ENCODE data around the gene ADAMTS9. TPM values are rescaled to one million over a fixed set of nuclear protein-coding genes. Genes with fewer than 3 reads are reported as not detected.

The ADAMTS9 gene
- total RNA-seq, 2 experiments from 2014 or later: not detected

DNA sequence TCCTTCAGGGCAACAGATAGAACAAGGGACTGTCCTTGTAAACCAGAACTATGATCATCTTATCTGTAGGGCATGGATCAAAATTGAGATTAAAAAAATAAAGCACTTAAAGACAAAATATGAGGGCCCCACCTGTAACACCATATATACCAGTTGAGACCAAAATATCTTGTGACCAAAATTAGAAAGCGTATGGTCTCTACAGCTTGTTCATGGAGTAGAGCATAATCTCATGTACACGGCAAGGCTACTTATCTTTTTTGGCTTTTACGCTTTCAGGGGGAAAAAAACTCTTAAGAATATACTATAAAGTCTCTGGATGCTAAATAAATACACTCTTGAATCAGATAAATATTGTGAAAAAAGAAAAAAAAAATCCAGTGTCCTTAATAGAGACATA is 49.3 kb downstream of the ADAMTS9 start:
- Mint-ChIP-seq H3K9me3 (peaks cover 3% of the 10 kb centered on the region), H3K4me1 (ENCODE audit: low read depth) (no peaks in the 10 kb centered on the region), H3K27ac (no peak overlapping the region), H3K36me3 (ENCODE audit: low read depth) (no peaks in the 10 kb centered on the region), H3K27me3 (no peaks in the 10 kb centered on the region), H3K4me3 (no peak overlapping the region)
- ATAC-seq (ENCODE audit: poor library complexity): no peak
- Histone ChIP-seq H3K4me1 (ENCODE audit: insufficient read depth, low read length) (no peaks in the 10 kb centered on the region), H3K9me3 (ENCODE audit: control insufficient read depth in 1 of 2, insufficient read depth in 1 of 2, low read length in 2 of 2) (peaks cover 0 to 6% of the 10 kb centered on the region in 2 experiments), H3K27me3 (ENCODE audit: control insufficient read depth in 1 of 2, insufficient read depth in 2 of 2, low read length in 2 of 2) (no peaks in the 10 kb centered on the region), H3K4me3 (ENCODE audit: low read length) (no peak overlapping the region), H3K36me3 (ENCODE audit: insufficient read depth, low read length) (no peaks in the 10 kb centered on the region), H3K27ac (ENCODE audit: low read depth in 1 of 2, low read length in 2 of 2) (no peak overlapping the region)
- ChIA-PET POLR2A (no interaction called here), CTCF (no interaction called here)
- TF ChIP-seq, protein P1, sequence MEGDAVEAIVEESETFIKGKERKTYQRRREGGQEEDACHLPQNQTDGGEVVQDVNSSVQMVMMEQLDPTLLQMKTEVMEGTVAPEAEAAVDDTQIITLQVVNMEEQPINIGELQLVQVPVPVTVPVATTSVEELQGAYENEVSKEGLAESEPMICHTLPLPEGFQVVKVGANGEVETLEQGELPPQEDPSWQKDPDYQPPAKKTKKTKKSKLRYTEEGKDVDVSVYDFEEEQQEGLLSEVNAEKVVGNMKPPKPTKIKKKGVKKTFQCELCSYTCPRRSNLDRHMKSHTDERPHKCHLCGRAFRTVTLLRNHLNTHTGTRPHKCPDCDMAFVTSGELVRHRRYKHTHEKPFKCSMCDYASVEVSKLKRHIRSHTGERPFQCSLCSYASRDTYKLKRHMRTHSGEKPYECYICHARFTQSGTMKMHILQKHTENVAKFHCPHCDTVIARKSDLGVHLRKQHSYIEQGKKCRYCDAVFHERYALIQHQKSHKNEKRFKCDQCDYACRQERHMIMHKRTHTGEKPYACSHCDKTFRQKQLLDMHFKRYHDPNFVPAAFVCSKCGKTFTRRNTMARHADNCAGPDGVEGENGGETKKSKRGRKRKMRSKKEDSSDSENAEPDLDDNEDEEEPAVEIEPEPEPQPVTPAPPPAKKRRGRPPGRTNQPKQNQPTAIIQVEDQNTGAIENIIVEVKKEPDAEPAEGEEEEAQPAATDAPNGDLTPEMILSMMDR (IDR thresholded peaks at IDR 0.05): no peak
- intact Hi-C loops (cut with DNase I, micrococcal nuclease): no loop called here
- no peak for DNase-seq

DNA sequence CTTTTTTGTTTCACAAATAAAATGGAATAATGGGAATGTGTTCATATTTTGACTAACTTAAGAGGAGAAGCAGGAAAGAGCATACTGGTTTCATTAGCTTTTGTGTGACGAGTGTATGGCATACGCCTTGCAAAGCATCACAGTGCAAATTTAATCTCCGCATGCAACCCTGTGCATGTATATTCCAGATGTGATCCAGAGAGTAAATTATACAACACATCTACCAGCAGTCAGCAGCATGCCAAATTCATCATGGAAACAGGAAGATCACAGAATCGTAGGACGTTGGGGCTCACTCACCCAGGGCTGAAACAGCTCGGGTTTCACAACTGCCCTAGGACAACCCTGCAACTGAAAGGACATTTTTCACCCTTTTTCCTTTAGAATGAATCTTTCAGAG is 53.4 kb downstream of the ADAMTS9 start:
- no peak overlapping the region for H3K4me3 ChIP-seq (ENCODE audit: low read length)
- H3K9me3 ChIP-seq (ENCODE audit: control insufficient read depth in 1 of 2, insufficient read depth in 1 of 2, low read length in 2 of 2): peaks cover 0 to 3% of the 10 kb centered on the region in 2 experiments
- ChIA-PET CTCF (no interaction called here), POLR2A (no interaction called here)
- Mint-ChIP-seq H3K27ac (no peak overlapping the region), H3K4me3 (no peak overlapping the region), H3K27me3 (no peaks in the 10 kb centered on the region), H3K36me3 (ENCODE audit: low read depth) (no peaks in the 10 kb centered on the region), H3K4me1 (ENCODE audit: low read depth) (no peaks in the 10 kb centered on the region), H3K9me3 (peaks cover 4% of the 10 kb centered on the region)
- DNase-seq: no peak
- no peak for ATAC-seq (ENCODE audit: poor library complexity)
- intact Hi-C loops (cut with DNase I, micrococcal nuclease): no loop called here
- TF ChIP-seq, protein P1 (IDR thresholded peaks at IDR 0.05): no peak
- H3K36me3 ChIP-seq (ENCODE audit: insufficient read depth, low read length): no peaks in the 10 kb centered on the region
- no peaks in the 10 kb centered on the region for H3K4me1 ChIP-seq (ENCODE audit: insufficient read depth, low read length)
- H3K27me3 ChIP-seq (ENCODE audit: control insufficient read depth in 1 of 2, insufficient read depth in 2 of 2, low read length in 2 of 2): no peaks in the 10 kb centered on the region
- no peak overlapping the region for H3K27ac ChIP-seq (ENCODE audit: low read depth in 1 of 2, low read length in 2 of 2)

DNA sequence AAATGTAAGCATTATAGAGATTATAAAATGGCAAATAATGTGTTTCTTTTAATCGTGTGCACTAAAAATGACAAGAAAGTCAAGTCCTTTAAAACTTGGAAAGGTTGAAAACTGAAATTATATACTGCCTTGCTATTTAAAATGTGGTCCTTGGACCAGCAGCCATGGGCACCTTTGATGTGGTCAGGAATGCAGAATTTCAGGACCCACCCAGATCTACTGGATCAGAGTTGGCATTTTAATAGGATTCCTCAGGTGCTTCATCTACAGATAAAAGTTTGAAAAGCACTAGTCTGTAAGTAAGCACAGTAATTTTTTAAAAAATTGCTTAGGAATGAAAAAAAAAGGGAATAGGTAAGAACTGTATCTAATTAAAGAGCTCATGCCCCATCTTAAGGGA is 55.8 kb downstream of the ADAMTS9 start:
- H3K36me3 ChIP-seq (ENCODE audit: insufficient read depth, low read length): no peaks in the 10 kb centered on the region
- TF ChIP-seq, protein P1 (IDR thresholded peaks at IDR 0.05): no peak
- ATAC-seq (ENCODE audit: poor library complexity) (no peak), DNase-seq (no peak)
- intact Hi-C loops (cut with DNase I, micrococcal nuclease): no loop called here
- no peaks in the 10 kb centered on the region for H3K36me3 Mint-ChIP-seq (ENCODE audit: low read depth)
- H3K4me1 Mint-ChIP-seq (ENCODE audit: low read depth): no peaks in the 10 kb centered on the region
- CTCF ChIA-PET: no interaction called here
- no peaks in the 10 kb centered on the region for H3K27me3 Mint-ChIP-seq
- POLR2A ChIA-PET: no interaction called here
- H3K9me3 ChIP-seq (ENCODE audit: control insufficient read depth in 1 of 2, insufficient read depth in 1 of 2, low read length in 2 of 2): peaks cover 0 to 3% of the 10 kb centered on the region in 2 experiments
- H3K4me3 ChIP-seq (ENCODE audit: low read length): no peak overlapping the region
- H3K27ac ChIP-seq (ENCODE audit: low read depth in 1 of 2, low read length in 2 of 2): no peak overlapping the region
- H3K27ac Mint-ChIP-seq: no peak overlapping the region
- no peak overlapping the region for H3K4me3 Mint-ChIP-seq
- H3K9me3 Mint-ChIP-seq: peaks cover 6% of the 10 kb centered on the region
- H3K27me3 ChIP-seq (ENCODE audit: control insufficient read depth in 1 of 2, insufficient read depth in 2 of 2, low read length in 2 of 2): no peaks in the 10 kb centered on the region
- no peaks in the 10 kb centered on the region for H3K4me1 ChIP-seq (ENCODE audit: insufficient read depth, low read length)

All from CD4-positive, alpha-beta T cell (primary cell).